K562 treated with DMSO at 1 percent for 12 hours (cell line): Measurements from ENCODE around the gene CUL5. TPM values are rescaled to one million over a fixed set of nuclear protein-coding genes. Genes with fewer than 3 reads are reported as not detected.

Experiments used
- total RNA-seq: library from RNA; unstranded; fragments of 300-600 nt; gene quantifications from 2 replicates; pipeline ENCODE4 v1.2.3, GENCODE V29; 2022; ENCODE audit not compliant: insufficient read depth

The CUL5 gene
- 5.0 and 28.3 TPM in 2 replicates for total RNA-seq

GRCh38 chr11:108008656-108009496, at the start of gene CUL5:
Gene CUL5, plus strand, starts transcription at chr11:108008898. Its CDS starts 451 bp downstream, at chr11:108009349.

GRCh38 chr11:108121274-108122155, 112.8 kb downstream of the CUL5 start, which contains the start of gene ACAT1:
Gene ACAT1, plus strand, starts transcription at chr11:108121567. Its CDS starts 40 bp downstream, at chr11:108121607.

Other genes with a start within 250 kb of the CUL5 start
- gene SLC35F2, start 150.1 kb upstream of the CUL5 start, total RNA-seq: 7.5 and 24.8 TPM in 2 replicates
- not detected in 2 replicates for gene RAB39A, start 80.5 kb upstream of the CUL5 start, total RNA-seq
- gene ACAT1, start 112.7 kb downstream of the CUL5 start, total RNA-seq: 34.5 and 48.6 TPM in 2 replicates
- gene NPAT, start 213.7 kb downstream of the CUL5 start, total RNA-seq: 3.1 and 13.3 TPM in 2 replicates
- gene ATM, start 214.2 kb downstream of the CUL5 start, total RNA-seq: 8.0 and 29.7 TPM in 2 replicates